Activated CD4-positive, alpha-beta memory T cell treated with anti-CD3 and anti-CD28 coated beads for 36 hours (primary cell): ENCODE measurements around the gene PRKAR2A. TPM values are rescaled to one million over a fixed set of nuclear protein-coding genes. Genes with fewer than 3 reads are reported as not detected.

Experiments
- CTCF ChIA-PET: fragments of 350-600 bp; sonication (Branson Sonifier 250); formaldehyde crosslinking; loops from one replicate; lab custom pipeline; 2021; ENCODE audit warnings: antibody characterized with exemption, inconsistent platforms; lab: Charles Lee
- POLR2A ChIA-PET: fragments of 350-600 bp; sonication (Branson Sonifier 250); formaldehyde crosslinking; loops from one replicate; lab custom pipeline; 2021; ENCODE audit warnings: antibody characterized with exemption; lab: Charles Lee
- DNase-seq: peaks from one replicate; pipeline ENCODE4 v3.0.0-alpha.2; 2020
- H3K27ac Mint-ChIP-seq: one replicate; pipeline ENCODE4 v1.8.0; 2021; ENCODE audit warnings: mixed read lengths
- H3K27me3 Mint-ChIP-seq: one replicate; pipeline ENCODE4 v1.8.0; 2021; ENCODE audit warnings: mixed read lengths
- H3K36me3 Mint-ChIP-seq: one replicate; pipeline ENCODE4 v1.8.0; 2021; ENCODE audit warnings: mixed read lengths
- H3K4me1 Mint-ChIP-seq: one replicate; pipeline ENCODE4 v1.8.0; 2021; ENCODE audit warnings: low read depth, mixed read lengths
- H3K4me3 Mint-ChIP-seq: one replicate; pipeline ENCODE4 v1.8.0; 2021; ENCODE audit warnings: mild to moderate bottlenecking, mixed read lengths
- H3K9me3 Mint-ChIP-seq: one replicate; pipeline ENCODE4 v1.8.0; 2021; ENCODE audit warnings: mixed read lengths
- intact Hi-C: fragments of 100-400 bp; cut with micrococcal nuclease; formaldehyde crosslinking; loops from one replicate; pipeline ENCODE4 v1.15.1; 2023
- total RNA-seq, 2 experiments: library from RNA; stranded (reverse); gene quantifications; one replicate each; pipeline ENCODE4 v1.2.3, GENCODE V29; 2021

PRKAR2A gene
- 10 to 100 TPM; 30.4 to 32.7 TPM for total RNA-seq

GRCh38 chr3:48847504-48848423, at the start of gene PRKAR2A:
Gene PRKAR2A (minus strand): TSS chr3:48847874. CDS start chr3:48847596, 278 bp downstream.
- peak; percentile 89 for DNase-seq
- no peaks in the 10 kb centered on the region for H3K9me3 Mint-ChIP-seq
- CTCF ChIA-PET: interaction anchor here (0.6 to 2.3 kb wide), 4 partner anchors 17 to 709 kb away, joined by 3 to 8 read pairs (median 3); partner anchors contain the start of gene ARIH2
- POLR2A ChIA-PET: interaction anchor here (0.5 to 1.0 kb wide), 6 partner anchors 10 to 164 kb away, joined by 3 to 6 read pairs (median 3); partner anchors contain the start of genes ARIH2 and SLC25A20
- peak within 1 kb of the TSS; percentile 89 for H3K27ac Mint-ChIP-seq
- intact Hi-C loops: loop anchor here (1.0 to 5.0 kb wide), 3 partner anchors 50 to 245 kb away; partner anchors contain the start of genes ARIH2, QRICH1 and SLC25A20
- no peaks in the 10 kb centered on the region for H3K27me3 Mint-ChIP-seq
- peak within 1 kb of the TSS; percentile 83 for H3K4me3 Mint-ChIP-seq
- H3K36me3 Mint-ChIP-seq: peaks cover 6% of the 10 kb centered on the region
- H3K4me1 Mint-ChIP-seq: peaks cover 28% of the 10 kb centered on the region

- Mint-ChIP-seq H3K9me3 (no peaks in the 10 kb centered on the region), H3K27ac (no peak overlapping the region), H3K36me3 (no peaks in the 10 kb centered on the region), H3K4me3 (no peak overlapping the region), H3K4me1 (peaks cover 29% of the 10 kb centered on the region), H3K27me3 (no peaks in the 10 kb centered on the region)
- CTCF ChIA-PET: interaction anchor here (0.6 to 2.4 kb wide), 4 partner anchors 22 to 621 kb away, joined by 3 to 15 read pairs (median 8); partner anchors contain the start of gene ARIH2
- POLR2A ChIA-PET: interaction anchor here (1.0 to 3.5 kb wide), 2 partner anchors 22 to 31 kb away, joined by 8 to 28 read pairs; partner anchors contain the start of gene ARIH2
- DNase-seq: no peak
- intact Hi-C loops: loop anchor here (5.0 kb wide), 1 partner anchor 50 kb away; the partner anchor contains the start of gene PRKAR2A
Observed at GRCh38 chr3:48896936-48897335, 49.3 kb upstream of the PRKAR2A start.

- Mint-ChIP-seq H3K27me3 (no peaks in the 10 kb centered on the region), H3K4me1 (peaks cover 23% of the 10 kb centered on the region), H3K27ac (no peak overlapping the region), H3K4me3 (no peak overlapping the region), H3K36me3 (peaks cover 4% of the 10 kb centered on the region), H3K9me3 (no peaks in the 10 kb centered on the region)
- intact Hi-C loops: no loop called here
- no peak for DNase-seq
- ChIA-PET CTCF (no interaction called here), POLR2A (interaction anchor here (0.6 to 0.8 kb wide), 2 partner anchors 26 to 126 kb away, joined by 3 to 4 read pairs; no protein-coding TSS in a partner anchor)
Observed at GRCh38 chr3:48894516-48894915, 46.8 kb upstream of the PRKAR2A start.

GRCh38 chr3:48891606-48892005, 43.9 kb upstream of the PRKAR2A start:
- Mint-ChIP-seq H3K27me3 (no peaks in the 10 kb centered on the region), H3K36me3 (peaks cover 4% of the 10 kb centered on the region), H3K27ac (no peak overlapping the region), H3K4me3 (no peak overlapping the region), H3K4me1 (peaks cover 5% of the 10 kb centered on the region), H3K9me3 (no peaks in the 10 kb centered on the region)
- intact Hi-C loops: no loop called here
- POLR2A ChIA-PET: no interaction called here
- CTCF ChIA-PET: no interaction called here
- no peak for DNase-seq

- intact Hi-C loops: no loop called here
- no peaks in the 10 kb centered on the region for H3K27me3 Mint-ChIP-seq
- ChIA-PET CTCF (no interaction called here), POLR2A (no interaction called here)
- H3K36me3 Mint-ChIP-seq: peaks cover 3% of the 10 kb centered on the region
- no peak for DNase-seq
- no peak overlapping the region for H3K4me3 Mint-ChIP-seq
- peaks cover 8% of the 10 kb centered on the region for H3K4me1 Mint-ChIP-seq
- no peaks in the 10 kb centered on the region for H3K9me3 Mint-ChIP-seq
- no peak overlapping the region for H3K27ac Mint-ChIP-seq
Observed at GRCh38 chr3:48885753-48886152, 38.1 kb upstream of the PRKAR2A start.

GRCh38 chr3:48881652-48882114, 34.0 kb upstream of the PRKAR2A start:
- H3K36me3 Mint-ChIP-seq: peaks cover 6% of the 10 kb centered on the region
- H3K4me3 Mint-ChIP-seq: no peak overlapping the region
- ChIA-PET POLR2A (no interaction called here), CTCF (no interaction called here)
- intact Hi-C loops: no loop called here
- DNase-seq: no peak
- no peak overlapping the region for H3K27ac Mint-ChIP-seq
- no peaks in the 10 kb centered on the region for H3K9me3 Mint-ChIP-seq
- peaks cover 3% of the 10 kb centered on the region for H3K4me1 Mint-ChIP-seq
- H3K27me3 Mint-ChIP-seq: no peaks in the 10 kb centered on the region

GRCh38 chr3:48881006-48881405, 33.3 kb upstream of the PRKAR2A start:
- ChIA-PET POLR2A (no interaction called here), CTCF (no interaction called here)
- Mint-ChIP-seq H3K27ac (no peak overlapping the region), H3K27me3 (no peaks in the 10 kb centered on the region), H3K9me3 (no peaks in the 10 kb centered on the region), H3K36me3 (peaks cover 6% of the 10 kb centered on the region), H3K4me3 (no peak overlapping the region), H3K4me1 (peaks cover 3% of the 10 kb centered on the region)
- DNase-seq: no peak
- intact Hi-C loops: no loop called here

- intact Hi-C loops: no loop called here
- CTCF ChIA-PET: no interaction called here
- no peaks in the 10 kb centered on the region for H3K27me3 Mint-ChIP-seq
- H3K36me3 Mint-ChIP-seq: peaks cover 4% of the 10 kb centered on the region
- POLR2A ChIA-PET: no interaction called here
- no peaks in the 10 kb centered on the region for H3K9me3 Mint-ChIP-seq
- no peak overlapping the region for H3K4me3 Mint-ChIP-seq
- no peak overlapping the region for H3K27ac Mint-ChIP-seq
- H3K4me1 Mint-ChIP-seq: no peaks in the 10 kb centered on the region
- DNase-seq: no peak
Observed at GRCh38 chr3:48879994-48880377, 32.3 kb upstream of the PRKAR2A start.

GRCh38 chr3:48879307-48879993, 31.8 kb upstream of the PRKAR2A start:
- Mint-ChIP-seq H3K27ac (no peak overlapping the region), H3K4me1 (no peaks in the 10 kb centered on the region), H3K4me3 (no peak overlapping the region), H3K9me3 (no peaks in the 10 kb centered on the region), H3K27me3 (no peaks in the 10 kb centered on the region), H3K36me3 (peaks cover 4% of the 10 kb centered on the region)
- CTCF ChIA-PET: no interaction called here
- no peak for DNase-seq
- POLR2A ChIA-PET: interaction anchor here (0.6 kb wide), 1 partner anchor 658 kb away, joined by 4 read pairs; no protein-coding TSS in a partner anchor
- intact Hi-C loops: no loop called here

GRCh38 chr3:48877671-48878070, 30.0 kb upstream of the PRKAR2A start:
- Mint-ChIP-seq H3K27ac (no peak overlapping the region), H3K4me3 (no peak overlapping the region), H3K27me3 (no peaks in the 10 kb centered on the region), H3K36me3 (peaks cover 4% of the 10 kb centered on the region), H3K4me1 (no peaks in the 10 kb centered on the region), H3K9me3 (no peaks in the 10 kb centered on the region)
- intact Hi-C loops: no loop called here
- ChIA-PET CTCF (no interaction called here), POLR2A (no interaction called here)
- no peak for DNase-seq

GRCh38 chr3:48863122-48863521, 15.4 kb upstream of the PRKAR2A start:
- H3K27ac Mint-ChIP-seq: no peak overlapping the region
- H3K4me3 Mint-ChIP-seq: no peak overlapping the region
- H3K9me3 Mint-ChIP-seq: no peaks in the 10 kb centered on the region
- H3K27me3 Mint-ChIP-seq: no peaks in the 10 kb centered on the region
- CTCF ChIA-PET: interaction anchor here (0.7 kb wide), 1 partner anchor 126 kb away, joined by 3 read pairs; no protein-coding TSS in a partner anchor
- POLR2A ChIA-PET: interaction anchor here (1.1 kb wide), 1 partner anchor 24 kb away, joined by 3 read pairs; no protein-coding TSS in a partner anchor
- H3K4me1 Mint-ChIP-seq: no peaks in the 10 kb centered on the region
- peaks cover 3% of the 10 kb centered on the region for H3K36me3 Mint-ChIP-seq
- no peak for DNase-seq
- intact Hi-C loops: no loop called here

- Mint-ChIP-seq H3K27me3 (no peaks in the 10 kb centered on the region), H3K4me1 (no peaks in the 10 kb centered on the region), H3K4me3 (no peak overlapping the region), H3K36me3 (peaks cover 4% of the 10 kb centered on the region), H3K27ac (no peak overlapping the region), H3K9me3 (no peaks in the 10 kb centered on the region)
- ChIA-PET CTCF (no interaction called here), POLR2A (no interaction called here)
- DNase-seq: no peak
- intact Hi-C loops: no loop called here
Observed at GRCh38 chr3:48859206-48859605, 11.5 kb upstream of the PRKAR2A start.
